GM21717 (cell line): ENCODE data around the gene DYRK2.
A peak's percentile ranks its signal among the peaks of the same experiment; 100 is the strongest.

ENCODE experiments used
- ATAC-seq: cut with Tn5 transposase; IDR thresholded peaks from one replicate; pipeline ENCODE4 v1.9.1; 2021; ENCODE audit warnings: mild to moderate bottlenecking, moderate library complexity; ENCODE audit not compliant: unreplicated experiment

The DYRK2 gene

DNA sequence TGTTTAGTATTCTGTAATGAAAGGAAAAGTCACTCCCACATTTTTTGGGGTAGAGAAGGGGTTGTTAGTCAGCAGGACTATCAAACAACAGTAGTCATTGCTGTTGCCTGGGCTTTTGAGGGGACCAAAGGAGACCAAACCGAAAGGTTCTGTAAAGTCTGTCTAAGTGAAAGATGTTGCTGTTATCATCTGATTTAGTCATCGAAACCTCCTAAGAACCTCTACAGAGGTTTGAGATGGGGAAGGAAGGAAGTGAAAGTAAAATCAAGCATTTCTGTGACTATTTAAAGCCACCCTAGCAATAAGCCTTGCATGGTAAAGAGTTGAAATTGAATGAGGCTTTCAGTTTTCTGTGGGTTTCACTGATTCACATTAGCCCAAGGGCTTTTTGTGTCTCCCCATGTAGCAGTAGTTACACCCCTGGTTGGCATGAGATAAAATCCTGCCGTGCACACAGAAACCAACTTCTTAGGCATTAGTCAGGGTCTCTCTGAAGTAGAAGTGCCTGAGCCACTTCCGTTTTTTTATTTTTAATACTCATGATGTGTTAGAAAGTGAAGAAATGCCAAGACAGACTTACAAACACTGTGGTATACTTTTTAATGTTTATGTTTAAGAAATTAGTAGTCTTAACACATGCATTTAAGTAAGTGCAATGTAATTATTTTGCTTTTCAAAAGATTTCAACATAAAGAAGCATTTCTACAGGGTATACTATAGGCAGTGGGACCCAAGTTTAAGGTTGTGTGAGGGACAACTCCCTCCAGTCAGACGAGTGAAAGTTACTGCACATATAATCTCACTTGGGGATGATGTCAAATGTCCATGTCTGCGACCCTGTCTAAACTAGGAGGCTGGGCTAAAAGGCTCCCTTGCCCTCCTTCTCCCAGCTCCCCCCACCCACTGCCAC is 50.4 kb downstream of the DYRK2 start:
- peak; percentile 97 for ATAC-seq

DNA sequence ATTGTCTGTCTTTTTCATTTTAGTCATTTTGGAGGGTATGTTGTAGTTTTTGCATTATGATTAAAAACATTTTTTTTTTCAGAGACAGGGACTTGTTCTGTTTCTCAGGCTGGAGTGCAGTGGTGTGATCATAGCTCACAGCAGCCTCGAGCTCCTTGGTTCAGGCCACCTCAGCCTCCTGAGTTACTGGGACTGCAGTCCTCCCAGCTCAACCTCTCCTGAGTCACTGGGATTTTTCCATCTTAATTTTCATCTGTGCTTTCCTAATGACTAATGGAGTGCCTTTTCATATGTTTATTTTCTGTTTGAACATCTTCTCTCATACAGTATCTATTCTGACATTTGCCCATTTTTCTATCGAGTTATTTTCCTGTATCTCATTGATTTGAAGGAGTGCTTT is 52.6 kb downstream of the DYRK2 start:
- no peak for ATAC-seq

DNA sequence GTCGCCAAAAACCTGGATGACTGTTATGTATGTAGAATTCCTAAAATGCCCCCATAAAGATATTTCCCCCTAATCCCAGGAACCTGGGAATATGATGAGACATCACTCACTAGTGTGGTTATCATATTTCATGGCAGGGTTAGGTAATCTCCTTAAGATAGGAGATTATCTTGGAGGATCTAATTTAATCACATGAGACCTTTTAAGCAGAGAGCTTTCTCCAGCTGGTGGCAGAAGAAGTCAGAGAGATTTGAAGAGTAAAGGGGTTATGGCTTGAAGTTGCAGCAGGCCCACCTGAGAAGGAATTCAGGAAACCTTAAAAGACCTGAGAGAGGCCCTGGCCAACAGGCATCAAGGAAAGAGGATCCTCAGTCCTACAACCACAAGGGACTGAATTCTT is 53.6 kb downstream of the DYRK2 start:
- no peak for ATAC-seq

DNA sequence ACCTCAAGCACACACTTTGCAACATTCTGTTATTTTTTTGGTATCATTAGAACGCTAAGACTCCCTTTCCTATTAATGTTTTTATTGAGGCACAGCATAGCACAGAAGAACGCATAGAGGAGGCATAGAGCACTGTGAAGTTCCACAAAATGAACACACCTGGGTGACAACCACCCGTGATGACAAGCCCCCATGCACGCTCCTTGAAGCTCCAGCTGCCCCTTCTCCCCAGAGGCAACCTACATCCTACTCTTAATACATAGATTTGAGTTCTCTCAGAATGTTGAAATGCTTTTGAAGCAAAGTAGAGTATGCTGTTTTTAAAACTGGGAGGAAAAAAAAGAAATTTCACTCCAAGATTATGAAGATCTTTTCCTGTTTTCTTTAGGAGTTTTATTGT is 55.5 kb downstream of the DYRK2 start:
- ATAC-seq: no peak

DNA sequence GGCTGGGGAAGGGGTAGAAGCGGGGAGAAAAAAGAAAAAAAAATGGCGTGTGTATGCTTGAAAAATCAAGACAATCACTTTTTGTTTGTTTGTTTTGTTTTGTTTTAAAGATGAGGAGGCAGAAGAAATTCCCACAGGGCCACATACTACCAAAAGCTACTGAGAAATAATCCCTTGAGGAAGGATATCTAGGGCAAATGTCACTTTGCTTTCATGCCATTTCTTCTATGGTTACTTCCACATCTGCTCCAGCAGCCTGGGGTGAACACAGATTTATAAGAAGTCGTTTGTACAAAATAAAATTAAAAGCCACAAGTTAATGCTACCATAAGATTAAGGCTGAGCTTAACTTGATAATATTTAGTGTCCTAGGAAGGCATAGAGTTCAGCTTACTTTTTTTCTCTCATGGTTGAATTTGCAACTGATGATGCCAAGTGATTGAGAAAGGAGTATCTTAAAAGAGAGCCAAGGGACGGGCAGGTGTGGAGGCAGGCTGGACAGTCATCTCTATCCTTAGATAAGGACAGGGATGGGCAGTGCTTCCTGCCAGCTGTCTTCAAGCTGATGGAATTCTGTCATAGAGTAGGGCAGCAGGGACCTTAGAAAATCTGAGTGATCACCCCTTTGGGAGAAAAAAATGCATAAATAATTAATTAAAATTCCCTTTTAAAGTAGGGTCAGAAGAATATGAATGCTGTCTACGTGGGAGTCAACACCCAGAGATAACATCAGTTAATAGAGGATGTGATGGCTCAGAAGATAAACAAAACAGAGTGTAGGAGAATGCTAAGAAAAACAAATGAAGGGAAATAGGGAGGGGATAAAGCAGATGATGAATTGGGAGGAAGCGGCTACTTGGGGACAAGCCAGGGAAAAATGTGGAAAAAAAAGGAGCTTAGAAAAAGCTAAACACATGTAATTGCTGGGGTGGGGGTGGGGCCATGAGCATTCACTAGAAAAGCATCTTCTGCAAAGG is 57.1 kb downstream of the DYRK2 start:
- no peak for ATAC-seq

DNA sequence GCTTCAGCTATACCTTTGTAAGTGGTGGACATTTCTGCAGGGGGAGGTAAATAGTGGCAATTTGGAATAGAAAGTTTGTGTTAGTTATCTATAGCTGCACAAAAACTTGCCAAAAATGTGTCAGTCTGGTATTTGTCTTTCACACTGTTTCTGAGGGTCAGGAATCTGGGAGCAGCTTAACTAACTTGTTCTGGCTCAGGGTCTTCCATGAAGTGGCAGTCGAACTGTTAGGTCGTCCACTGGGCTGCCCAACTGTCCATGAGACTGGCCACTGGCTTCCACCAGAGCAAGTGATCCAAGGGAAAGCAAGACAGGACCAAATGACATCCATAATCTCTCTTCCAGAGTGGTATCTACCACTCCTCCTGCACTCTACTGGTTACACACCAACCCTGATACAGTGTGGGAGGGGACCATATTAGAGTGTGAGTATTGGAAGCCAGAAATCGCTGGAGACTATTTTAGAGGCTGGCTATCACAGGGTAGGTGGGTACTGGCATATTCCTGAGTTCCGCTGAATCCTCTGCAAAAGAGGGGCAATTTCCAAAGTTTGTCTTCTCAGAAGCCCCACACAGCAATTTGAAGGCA is 60.9 kb downstream of the DYRK2 start:
- no peak for ATAC-seq

DNA sequence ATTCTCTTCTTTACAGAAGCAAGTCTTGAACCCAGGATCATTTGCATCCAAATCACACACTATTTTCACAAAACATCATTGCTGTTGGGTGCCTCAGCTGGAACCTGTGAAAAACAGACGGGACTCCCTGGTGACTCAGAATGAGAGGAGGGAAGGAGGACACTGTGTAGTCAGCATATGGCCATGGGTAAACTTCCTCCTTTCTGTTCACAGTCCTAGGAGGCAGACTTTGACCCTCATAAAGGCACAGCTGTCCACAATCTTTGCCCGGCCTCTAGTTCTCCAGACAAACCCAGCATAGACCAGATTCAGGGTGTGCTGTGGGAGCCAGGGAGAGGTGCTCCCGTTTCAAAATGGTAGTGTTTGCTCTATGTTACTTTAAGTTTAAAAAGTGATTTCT is 62.0 kb downstream of the DYRK2 start:
- ATAC-seq: peak; percentile 96

DNA sequence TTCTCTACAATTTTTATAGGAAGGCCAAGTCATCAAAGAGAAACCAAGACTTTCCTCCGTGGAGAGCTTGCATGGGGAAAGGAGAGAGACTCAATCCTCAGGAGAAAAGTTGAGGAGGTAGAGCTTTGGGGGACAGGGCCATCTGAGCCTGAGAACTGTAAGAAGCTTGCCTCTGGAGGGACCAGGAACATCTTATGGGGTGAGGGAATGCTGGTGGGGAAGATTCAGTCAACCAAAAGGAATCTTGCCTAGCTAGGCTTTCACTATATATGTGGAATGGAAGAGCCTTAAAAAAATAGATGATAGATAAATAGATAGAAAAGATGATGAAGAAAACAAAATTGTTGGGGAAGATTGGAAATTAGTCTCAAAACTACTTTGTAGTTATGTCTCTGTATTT is 63.5 kb downstream of the DYRK2 start:
- no peak for ATAC-seq

DNA sequence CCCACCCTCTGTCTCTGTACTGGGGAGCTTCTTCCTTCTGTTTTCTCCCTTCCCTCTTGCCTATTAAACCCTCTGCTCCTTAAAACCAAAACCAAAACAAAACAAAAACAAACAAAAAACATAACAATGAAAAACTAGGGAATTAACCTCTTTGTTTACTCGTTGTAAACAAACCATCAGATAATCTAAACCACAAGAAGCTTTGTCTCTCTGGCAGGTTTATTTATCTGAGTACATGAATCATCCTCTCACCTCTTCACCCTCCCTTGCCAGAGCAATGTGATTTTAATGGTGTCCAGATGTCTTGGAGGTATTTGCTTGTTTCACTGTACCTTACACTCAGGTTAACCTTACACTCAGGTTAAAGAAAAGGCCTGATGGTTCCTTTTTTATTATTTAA is 66.1 kb downstream of the DYRK2 start:
- ATAC-seq: no peak
